Astrocyte of the spinal cord (primary cell): ENCODE results near the gene MLLT10.

ENCODE experiments used
- DNase-seq: peaks from one replicate; pipeline ENCODE4 v3.0.0; 2011; ENCODE audit warnings: low read depth, low spot score
- H3K4me3 ChIP-seq: 2 replicates; pipeline ENCODE4 v1.5.1; 2011; ENCODE audit warnings: low read depth, mild to moderate bottlenecking, low read length, moderate library complexity
- CTCF ChIP-seq: IDR thresholded peaks from 2 replicates; pipeline ENCODE4 v1.5.1; 2012; ENCODE audit warnings: low read depth, mild to moderate bottlenecking, low read length, inconsistent platforms
- in situ Hi-C: cut with HindIII; loops from 2 replicates; pipeline ENCODE4 v1.10.0; 2017; ENCODE audit warnings: low sequenced_read_pairs

MLLT10 gene

GRCh38 chr10:21516242-21517131 is 17.5 kb upstream of the MLLT10 start:
- no peak for TF ChIP-seq CTCF
- in situ Hi-C loops, result no loop called here
- DNase-seq, result peak; percentile 71
- H3K4me3 ChIP-seq, result peak overlapping the region; percentile 59

- in situ Hi-C loops, result no loop called here
- H3K4me3 ChIP-seq, result peak overlapping the region; percentile 40
- DNase-seq, result peak; percentile 68
- TF ChIP-seq CTCF, result no peak
These were observed 16.6 kb upstream of the MLLT10 start for GRCh38 chr10:21517134-21518031.

- in situ Hi-C loops, result no loop called here
- no peak for TF ChIP-seq CTCF
- peak overlapping the region; percentile 40 for H3K4me3 ChIP-seq
- DNase-seq, result peak; percentile 83
These were observed 15.8 kb upstream of the MLLT10 start for GRCh38 chr10:21518149-21518640.

- in situ Hi-C loops, result no loop called here
- peak; percentile 61 for DNase-seq
- TF ChIP-seq CTCF, result no peak
- H3K4me3 ChIP-seq, result peak overlapping the region; percentile 40
These were observed 15.2 kb upstream of the MLLT10 start for GRCh38 chr10:21518641-21519396.

GRCh38 chr10:21519397-21519933 is 14.6 kb upstream of the MLLT10 start:
- TF ChIP-seq CTCF, result no peak
- peak overlapping the region; percentile 40 for H3K4me3 ChIP-seq
- no peak for DNase-seq
- in situ Hi-C loops, result no loop called here
